Endometrial microvascular endothelial cells (primary cell): ENCODE measurements around the gene TMEM139. TPM values are rescaled to one million over a fixed set of nuclear protein-coding genes. Genes with fewer than 3 reads are reported as not detected.

Experiments used
- in situ Hi-C: cut with HindIII; loops from 2 replicates; pipeline ENCODE4 v1.10.0; 2017; ENCODE audit warnings: low sequenced_read_pairs, low pct_unique_long_range_greater_than_20kb; ENCODE audit errors: inconsistent ontology term
- total RNA-seq: library from RNA; depleted of rRNA; stranded (reverse); fragments of >200 nt; gene quantifications from one replicate; pipeline ENCODE4 v1.2.3, GENCODE V29; 2015; ENCODE audit errors: inconsistent ontology term

Gene TMEM139
- total RNA-seq, 1 donor from 2014 or later: not detected

DNA sequence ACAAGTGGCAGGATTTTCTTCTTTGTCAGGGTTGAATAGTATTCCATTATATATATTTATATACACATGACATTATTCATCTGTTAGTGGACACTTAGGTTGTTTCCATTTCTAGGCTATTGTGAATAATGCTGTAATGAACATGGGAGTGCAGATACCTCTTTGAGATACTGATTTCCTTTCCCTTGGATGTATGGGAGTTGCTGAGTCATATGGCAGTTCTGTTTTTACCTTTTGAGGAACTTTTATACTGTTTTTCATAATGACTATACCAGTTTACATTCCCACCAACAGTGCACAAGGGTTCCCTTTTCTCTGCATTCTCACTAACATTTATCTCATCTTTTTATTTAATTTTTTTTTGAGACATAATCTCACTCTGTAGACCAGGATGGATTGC lies 29.4 kb downstream of the TMEM139 start:
- in situ Hi-C loops: no loop called here

DNA sequence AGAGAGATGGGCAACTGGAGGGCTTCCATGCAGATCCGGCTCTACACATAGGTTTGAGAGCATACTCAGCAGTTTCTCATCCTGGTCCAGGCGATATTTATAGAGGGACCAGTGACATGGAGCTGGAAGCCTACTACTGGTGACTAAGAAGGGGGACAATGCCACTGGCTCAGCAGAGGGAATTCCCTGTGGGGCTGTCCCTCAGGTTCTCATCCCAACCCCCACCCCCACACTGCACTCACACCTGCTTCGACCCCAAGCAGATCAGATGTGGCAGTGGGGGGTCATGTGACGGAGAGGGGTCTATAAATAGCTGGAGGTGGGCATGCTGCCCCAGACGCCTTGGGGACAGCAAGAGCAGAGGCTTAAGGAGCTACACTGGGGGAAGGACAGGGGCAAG lies 31.0 kb downstream of the TMEM139 start, which contains the start of gene CLCN1:
CLCN1 (plus strand) TSS at position 336 of the 400 bp plus-strand sequence. CDS start 102 bp downstream, outside the sequence.
- in situ Hi-C loops: no loop called here

DNA sequence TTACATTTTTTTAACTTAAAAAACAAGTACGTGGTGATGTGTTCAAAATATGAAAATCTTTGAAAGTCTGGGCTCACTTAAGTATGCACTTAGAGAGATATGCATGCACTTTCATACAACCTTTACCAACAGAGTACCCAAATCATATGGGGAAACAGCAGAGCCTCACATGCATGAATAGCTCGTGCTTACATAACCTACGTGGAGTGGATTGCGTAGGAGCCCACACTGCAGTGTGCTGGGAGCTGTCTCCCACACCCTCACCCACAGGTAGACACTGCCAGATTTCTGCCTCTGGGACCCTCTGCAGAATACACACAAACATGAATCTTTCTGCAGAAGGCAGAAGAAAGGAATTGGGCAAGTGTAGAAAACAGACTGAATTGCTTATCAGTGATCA lies 31.7 kb downstream of the TMEM139 start:
- in situ Hi-C loops: no loop called here

DNA sequence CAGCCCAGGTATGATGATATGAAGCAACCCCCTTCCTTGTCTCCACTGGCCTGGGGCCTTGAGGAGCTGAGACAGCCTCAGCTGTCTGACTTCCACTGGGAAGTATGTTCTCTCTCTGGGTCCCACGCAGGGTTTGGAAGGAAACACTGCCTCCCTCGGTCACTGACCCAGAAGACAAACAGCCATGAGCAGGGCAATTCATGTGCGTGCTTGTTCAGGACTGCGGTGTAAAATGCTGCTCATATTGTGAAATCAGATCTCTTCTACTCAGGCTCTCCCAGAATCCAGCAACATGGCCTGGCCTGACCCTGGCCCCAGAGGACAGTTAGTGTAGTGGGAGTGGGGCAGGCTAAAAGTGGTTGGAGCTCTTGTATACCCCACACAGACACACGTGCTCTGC lies 33.9 kb downstream of the TMEM139 start:
- in situ Hi-C loops: no loop called here

DNA sequence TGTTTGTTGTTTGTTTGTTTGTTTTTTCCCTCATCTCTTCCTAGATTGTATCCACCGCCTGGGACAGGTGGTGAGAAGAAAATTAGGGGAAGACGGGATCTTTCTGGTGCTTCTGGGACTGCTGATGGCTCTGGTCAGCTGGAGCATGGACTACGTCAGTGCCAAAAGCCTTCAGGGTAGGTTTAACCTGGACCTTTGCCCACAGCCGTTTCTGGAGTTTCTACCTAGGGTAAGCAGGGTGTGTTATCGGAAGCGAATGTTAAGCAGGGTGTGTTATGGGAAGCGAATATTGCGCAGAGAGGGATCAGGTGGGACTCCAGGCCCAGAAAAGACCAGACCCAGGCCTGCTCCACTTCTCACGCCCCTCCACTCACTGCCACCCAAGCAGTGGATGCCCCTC lies 35.9 kb downstream of the TMEM139 start:
- in situ Hi-C loops: no loop called here

DNA sequence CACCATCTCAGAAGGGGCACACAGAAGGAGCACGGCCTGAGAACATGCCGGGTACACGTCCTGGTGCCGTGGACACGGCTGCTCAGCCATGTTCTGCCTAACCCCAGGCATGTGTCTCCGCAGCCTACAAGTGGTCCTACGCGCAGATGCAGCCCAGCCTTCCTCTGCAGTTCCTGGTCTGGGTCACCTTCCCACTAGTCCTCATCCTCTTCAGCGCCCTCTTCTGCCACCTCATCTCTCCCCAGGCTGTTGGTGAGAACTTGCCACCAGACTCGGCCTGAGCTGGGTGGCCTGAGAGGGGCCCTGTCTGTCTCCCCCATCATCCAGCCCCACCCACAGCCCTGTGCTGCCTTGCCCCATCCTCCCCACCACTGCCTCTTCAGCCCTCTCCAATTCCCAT lies 36.5 kb downstream of the TMEM139 start:
- in situ Hi-C loops: no loop called here

DNA sequence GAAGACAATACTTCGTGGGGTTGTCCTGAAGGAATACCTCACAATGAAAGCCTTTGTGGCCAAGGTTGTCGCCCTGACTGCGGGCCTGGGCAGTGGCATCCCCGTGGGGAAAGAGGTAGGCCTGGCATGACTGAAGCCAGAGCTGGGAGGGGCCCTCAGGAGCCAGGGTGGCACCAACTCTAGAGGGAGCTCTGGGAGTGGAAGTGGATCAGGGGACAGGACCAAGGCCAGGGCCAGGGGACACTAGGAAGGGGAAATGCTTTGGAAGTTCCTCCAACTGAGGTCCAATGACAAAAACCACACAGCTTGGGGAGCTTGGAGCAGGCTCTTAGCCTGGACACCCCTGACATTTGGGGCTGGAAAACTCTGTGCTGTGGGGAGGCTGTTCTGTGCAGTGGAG lies 37.0 kb downstream of the TMEM139 start:
- in situ Hi-C loops: no loop called here

DNA sequence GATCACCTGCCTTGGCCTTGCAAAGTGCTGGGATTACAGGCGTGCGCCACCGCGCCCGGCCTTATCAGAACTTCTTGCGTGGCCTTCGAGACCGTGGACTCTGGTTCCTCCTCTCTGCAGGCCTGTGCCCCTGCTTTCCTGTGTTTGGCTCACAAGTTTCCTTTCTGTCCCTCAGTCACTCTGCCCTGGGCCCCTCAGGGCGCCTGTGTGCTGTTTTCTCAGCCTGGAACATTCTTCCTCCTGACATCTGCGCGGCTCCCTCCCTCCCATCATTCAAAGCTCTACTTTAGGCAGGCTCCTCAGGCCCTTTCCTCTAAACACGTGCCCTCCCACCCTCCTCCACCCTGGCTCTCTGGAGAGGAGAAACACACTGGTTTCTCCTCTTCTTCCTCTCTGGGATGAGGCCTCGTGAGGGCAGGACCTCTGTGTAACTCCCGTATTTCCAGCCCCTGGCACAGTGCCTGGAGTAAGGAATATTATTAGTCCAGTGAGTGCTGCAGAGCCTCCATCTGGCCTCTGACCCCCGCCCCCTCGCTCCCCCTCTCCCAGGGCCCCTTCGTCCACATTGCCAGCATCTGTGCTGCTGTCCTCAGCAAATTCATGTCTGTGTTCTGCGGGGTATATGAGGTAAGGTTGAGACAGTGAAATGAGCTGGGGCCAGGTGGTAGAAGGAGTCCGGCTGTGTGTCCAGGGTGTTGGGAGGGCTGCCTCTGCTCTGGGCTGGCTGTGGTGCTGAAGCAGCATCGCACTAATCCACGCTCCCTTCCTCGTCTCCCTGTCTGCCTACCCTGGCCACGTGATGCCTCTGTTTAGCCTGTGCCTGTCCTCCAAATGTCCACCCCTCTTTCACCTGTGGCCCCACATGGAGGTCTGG lies 38.2 kb downstream of the TMEM139 start:
- in situ Hi-C loops: no loop called here

DNA sequence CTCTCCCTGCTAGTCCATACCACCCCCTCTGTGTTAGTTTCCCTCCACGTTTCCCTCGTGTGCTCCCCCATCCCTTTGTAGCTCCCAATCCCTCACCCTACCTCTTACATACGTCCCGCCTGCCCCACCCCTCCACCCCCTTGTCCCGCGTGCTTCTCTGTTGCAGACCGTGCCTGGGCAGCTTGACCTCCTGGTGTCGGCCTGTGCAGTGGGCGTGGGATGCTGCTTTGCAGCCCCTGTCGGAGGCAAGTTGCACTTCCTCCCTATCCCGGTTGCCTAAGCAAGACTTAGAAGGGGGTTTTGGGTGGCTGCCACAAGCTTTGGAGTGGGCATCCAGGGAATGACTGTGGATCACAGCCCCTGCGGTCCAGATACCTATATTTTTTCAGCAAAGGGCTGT lies 38.9 kb downstream of the TMEM139 start:
- in situ Hi-C loops: no loop called here

DNA sequence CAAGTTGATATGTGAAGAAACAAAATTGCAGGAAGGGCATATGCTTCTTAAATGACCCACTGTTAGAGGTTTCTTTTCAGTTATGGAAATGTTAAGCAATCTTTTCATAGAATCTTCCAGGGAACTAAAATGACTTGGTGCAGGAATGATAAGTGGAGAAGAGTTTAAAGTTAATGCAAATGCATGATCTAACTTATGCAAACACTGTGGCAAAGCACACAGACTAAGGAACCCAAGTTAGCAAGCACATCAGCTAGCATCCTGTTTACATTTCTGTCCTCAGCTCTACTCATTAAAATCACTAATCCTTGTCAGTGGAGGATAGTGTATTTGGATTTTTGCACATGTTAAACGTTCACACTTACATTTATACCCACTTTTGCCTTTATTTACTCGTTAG lies 40.5 kb downstream of the TMEM139 start:
- in situ Hi-C loops: loop anchor here (25.0 kb wide), 1 partner anchor 88 kb away; no protein-coding TSS in a partner anchor

DNA sequence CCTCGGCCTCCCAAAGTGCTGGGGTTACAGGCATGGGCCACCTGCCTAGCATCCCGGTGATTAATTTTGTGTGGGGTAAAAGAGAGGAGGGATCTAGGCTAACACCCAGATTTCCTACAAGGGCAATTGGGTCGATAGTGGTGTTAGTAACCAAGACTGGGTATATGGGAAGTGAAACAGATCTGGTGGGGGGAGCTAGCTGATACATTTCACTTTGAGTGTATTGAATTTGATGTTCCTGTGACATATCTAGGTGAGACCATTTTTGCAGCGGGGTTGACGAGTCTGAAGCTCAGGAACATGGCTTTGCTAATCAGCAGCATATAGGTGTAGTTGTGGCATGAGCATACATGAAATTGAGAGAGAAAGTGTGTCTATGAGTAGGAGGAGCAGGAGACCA lies 43.1 kb downstream of the TMEM139 start:
- in situ Hi-C loops: loop anchor here (25.0 kb wide), 1 partner anchor 91 kb away; no protein-coding TSS in a partner anchor

DNA sequence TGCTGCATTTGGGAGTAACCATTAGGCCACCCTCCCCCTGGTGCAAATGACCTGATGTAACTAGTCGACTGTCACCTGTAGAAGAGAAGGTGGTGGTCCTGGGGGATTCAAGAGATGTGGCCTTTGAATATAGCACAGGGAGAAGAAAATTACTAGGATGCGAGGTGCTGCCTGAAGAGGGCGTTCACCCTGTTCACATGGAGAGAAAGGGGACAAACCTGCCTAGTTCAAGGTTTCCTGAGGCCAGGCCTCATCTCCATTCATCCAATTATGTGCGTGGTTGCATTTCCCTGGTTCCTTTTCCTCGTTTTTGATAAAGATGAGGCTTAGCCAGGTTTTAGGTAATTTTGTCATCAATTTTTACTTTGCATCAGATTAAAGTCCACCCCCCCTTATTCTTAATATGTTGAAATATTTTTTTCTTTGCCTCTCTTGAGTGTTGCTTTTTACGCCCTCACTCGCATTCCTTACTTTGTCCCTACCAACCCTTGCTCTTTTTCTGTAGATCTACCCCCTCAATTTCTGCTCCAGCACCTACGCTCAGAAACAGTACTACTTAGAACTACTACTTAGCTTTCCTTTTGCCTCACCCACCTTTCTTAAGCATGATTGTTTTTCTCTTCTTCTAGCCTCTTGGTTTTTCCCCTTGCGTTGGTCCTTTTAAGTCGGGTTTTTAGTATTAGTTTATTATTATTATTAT lies 44.9 kb downstream of the TMEM139 start:
- in situ Hi-C loops: loop anchor here (25.0 kb wide), 1 partner anchor 92 kb away; no protein-coding TSS in a partner anchor

DNA sequence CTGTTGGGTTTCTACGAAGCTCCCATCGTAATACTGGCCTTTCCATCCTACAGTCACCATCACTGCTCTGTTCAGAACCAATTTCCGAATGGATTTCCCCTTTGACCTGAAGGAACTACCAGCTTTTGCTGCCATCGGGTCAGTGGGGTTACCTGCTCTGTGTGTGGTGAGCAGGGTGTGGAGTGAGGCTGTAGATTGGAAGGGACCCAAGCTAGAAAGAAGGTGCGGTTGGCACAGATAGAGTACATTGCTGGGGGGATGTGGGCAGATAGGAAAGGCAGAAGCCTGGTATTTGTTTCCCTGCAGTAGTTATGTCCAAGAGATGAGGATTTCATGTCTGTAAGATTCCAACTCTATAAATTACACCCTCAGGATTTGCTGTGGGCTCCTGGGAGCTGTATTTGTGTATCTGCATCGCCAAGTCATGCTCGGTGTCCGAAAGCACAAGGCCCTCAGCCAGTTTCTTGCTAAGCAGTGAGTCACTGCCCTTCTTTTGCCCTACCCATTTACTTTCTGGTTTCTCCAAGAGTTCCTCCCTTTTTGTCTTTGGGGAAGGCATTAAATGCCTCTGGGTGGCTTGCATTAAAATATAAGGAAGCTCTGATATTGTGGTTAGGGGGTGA lies 46.5 kb downstream of the TMEM139 start:
- in situ Hi-C loops: loop anchor here (25.0 kb wide), 1 partner anchor 94 kb away; no protein-coding TSS in a partner anchor

DNA sequence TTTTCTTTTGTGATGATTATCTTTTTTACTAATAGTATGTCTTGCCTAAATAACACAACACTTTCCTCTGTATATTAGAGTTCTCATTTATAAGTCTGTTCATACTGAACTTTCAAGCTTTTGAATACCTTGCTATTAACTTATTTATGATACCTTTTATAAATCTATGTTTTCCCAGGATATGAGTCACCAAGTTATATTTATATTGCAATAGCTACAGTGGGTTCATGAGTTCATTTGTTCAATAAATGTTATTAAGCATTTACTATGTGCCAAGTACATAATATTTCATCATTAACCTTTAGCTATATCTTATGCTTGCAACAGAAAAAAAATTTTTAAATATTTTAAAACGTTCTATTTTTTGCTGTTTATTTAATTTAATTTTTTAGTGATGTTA lies 49.5 kb downstream of the TMEM139 start:
- in situ Hi-C loops: loop anchor here (25.0 kb wide), 1 partner anchor 97 kb away; no protein-coding TSS in a partner anchor

DNA sequence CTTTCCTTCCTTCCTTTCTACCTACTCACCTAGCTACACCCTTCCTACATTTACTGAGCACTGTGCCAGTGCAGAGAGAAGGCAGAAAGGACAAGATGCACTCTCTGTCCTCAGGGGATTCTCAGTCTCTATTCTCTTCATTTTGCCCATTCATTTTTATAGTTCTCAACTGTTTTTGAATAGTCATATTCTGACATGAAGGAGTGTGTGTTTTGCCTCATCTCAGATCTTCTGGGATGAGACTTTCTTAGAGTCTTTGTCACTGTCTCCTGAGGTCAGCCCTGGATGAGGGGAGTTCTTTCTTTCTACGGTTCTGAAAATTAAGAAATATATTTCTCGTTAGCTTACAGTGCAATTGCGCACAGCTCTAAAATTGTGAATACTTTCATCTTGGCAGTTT lies 52.5 kb downstream of the TMEM139 start:
- in situ Hi-C loops: loop anchor here (25.0 kb wide), 1 partner anchor 100 kb away; no protein-coding TSS in a partner anchor

Other genes with a start within 250 kb of the TMEM139 start
- not detected for gene OR6V1, start 232.6 kb upstream of the TMEM139 start, total RNA-seq
- not detected for gene PIP, start 152.9 kb upstream of the TMEM139 start, total RNA-seq
- not detected for gene TAS2R39, start 101.5 kb upstream of the TMEM139 start, total RNA-seq
- gene TAS2R40, start 62.9 kb upstream of the TMEM139 start, total RNA-seq: not detected
- 212 TPM for gene GSTK1, start 21.5 kb upstream of the TMEM139 start, total RNA-seq
- gene CASP2, start 3.4 kb downstream of the TMEM139 start, total RNA-seq: 18.4 TPM
- gene CLCN1, start 31.2 kb downstream of the TMEM139 start, total RNA-seq: not detected
- gene FAM131B, start 77.8 kb downstream of the TMEM139 start, total RNA-seq: 1.7 TPM
- 485 TPM for gene ZYX, start 96.4 kb downstream of the TMEM139 start, total RNA-seq
- 0.28 TPM for gene EPHA1, start 123.9 kb downstream of the TMEM139 start, total RNA-seq
- gene TAS2R60, start 158.5 kb downstream of the TMEM139 start, total RNA-seq: not detected
- gene TAS2R41, start 192.9 kb downstream of the TMEM139 start, total RNA-seq: not detected